ENCODE measurements around the gene GJA9. TPM values are rescaled to one million over a fixed set of nuclear protein-coding genes. Genes with fewer than 3 reads are reported as not detected.
A peak's percentile ranks its signal among the peaks of the same experiment; 100 is the strongest.

GJA9 gene
- total RNA-seq, 1 donor from 2014 or later: not detected

GRCh38 chr1:38859561-38860453 is 21.6 kb downstream of the GJA9 start, which contains the start of gene RRAGC:
Gene RRAGC (minus strand): TSS chr1:38859772. CDS start chr1:38859646, 126 bp downstream.
- TF ChIP-seq, protein P1, sequence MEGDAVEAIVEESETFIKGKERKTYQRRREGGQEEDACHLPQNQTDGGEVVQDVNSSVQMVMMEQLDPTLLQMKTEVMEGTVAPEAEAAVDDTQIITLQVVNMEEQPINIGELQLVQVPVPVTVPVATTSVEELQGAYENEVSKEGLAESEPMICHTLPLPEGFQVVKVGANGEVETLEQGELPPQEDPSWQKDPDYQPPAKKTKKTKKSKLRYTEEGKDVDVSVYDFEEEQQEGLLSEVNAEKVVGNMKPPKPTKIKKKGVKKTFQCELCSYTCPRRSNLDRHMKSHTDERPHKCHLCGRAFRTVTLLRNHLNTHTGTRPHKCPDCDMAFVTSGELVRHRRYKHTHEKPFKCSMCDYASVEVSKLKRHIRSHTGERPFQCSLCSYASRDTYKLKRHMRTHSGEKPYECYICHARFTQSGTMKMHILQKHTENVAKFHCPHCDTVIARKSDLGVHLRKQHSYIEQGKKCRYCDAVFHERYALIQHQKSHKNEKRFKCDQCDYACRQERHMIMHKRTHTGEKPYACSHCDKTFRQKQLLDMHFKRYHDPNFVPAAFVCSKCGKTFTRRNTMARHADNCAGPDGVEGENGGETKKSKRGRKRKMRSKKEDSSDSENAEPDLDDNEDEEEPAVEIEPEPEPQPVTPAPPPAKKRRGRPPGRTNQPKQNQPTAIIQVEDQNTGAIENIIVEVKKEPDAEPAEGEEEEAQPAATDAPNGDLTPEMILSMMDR (IDR thresholded peaks at IDR 0.05): no peak
- H3K27ac Mint-ChIP-seq: peak within 1 kb of the TSS; percentile 93
- H3K4me1 Mint-ChIP-seq: peaks cover 53% of the 10 kb centered on the region
- CTCF ChIA-PET: no interaction called here
- ATAC-seq (ENCODE audit: low read depth) (peak; percentile 91), DNase-seq (peak; percentile 96)
- intact Hi-C loops (cut with micrococcal nuclease): loop anchor here (1.0 to 10.0 kb wide), 9 partner anchors 13 to 1383 kb away; partner anchors contain the start of genes AKIRIN1, CDCA8, INPP5B and MYCBP
- POLR2A ChIA-PET: interaction anchor here (0.5 to 1.7 kb wide), 6 partner anchors 12 to 1052 kb away, joined by 3 to 11 read pairs (median 6); partner anchors contain the start of genes MYCBP and YRDC
- peak within 1 kb of the TSS; percentile 95 for H3K4me3 Mint-ChIP-seq
- H3K27me3 Mint-ChIP-seq: no peaks in the 10 kb centered on the region
- H3K36me3 Mint-ChIP-seq (ENCODE audit: low read depth): peaks cover 59% of the 10 kb centered on the region
- no peaks in the 10 kb centered on the region for H3K9me3 Mint-ChIP-seq

DNA sequence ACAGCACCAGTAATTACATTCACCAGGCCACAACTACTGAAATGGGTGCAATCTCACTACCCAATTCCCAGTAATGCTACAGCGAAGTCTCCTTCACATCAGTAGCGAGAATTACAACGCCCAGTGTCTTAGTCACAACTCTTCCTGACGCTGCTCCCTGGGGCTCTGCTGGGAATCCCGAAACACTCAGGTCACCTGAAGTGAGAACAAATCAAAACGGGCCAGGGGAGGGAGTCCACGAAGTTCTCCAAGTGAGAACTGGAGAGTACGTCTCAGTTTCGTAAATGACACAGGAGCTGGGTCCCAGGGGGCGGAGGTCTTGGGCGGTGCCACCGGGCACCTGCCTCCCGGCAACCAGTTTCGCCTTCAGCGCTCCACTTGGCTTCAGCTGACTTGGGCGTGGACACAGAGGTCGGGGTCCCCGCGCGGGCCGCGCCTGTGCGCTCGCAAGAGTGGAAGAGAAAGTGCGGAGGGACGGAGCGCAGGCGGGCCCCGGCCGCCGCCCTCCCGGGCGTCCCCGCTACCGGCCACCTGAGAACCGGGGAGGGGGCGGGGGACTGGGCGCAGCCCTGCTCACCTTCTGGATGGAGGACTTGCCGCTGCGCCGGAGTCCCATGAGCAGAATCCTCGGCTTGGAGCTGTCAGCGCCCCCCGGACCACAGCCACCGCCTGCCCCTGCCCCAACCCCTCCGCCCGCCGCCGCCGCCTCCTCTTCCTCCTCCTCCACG is 22.4 kb downstream of the GJA9 start:
- H3K4me3 Mint-ChIP-seq: peak overlapping the region; percentile 95
- TF ChIP-seq, protein P1 (IDR thresholded peaks at IDR 0.05): no peak
- CTCF ChIA-PET: no interaction called here
- H3K4me1 Mint-ChIP-seq: peaks cover 53% of the 10 kb centered on the region
- intact Hi-C loops (cut with micrococcal nuclease): loop anchor here (1.0 to 10.0 kb wide), 9 partner anchors 14 to 1382 kb away; partner anchors contain the start of genes AKIRIN1, CDCA8, INPP5B and MYCBP
- POLR2A ChIA-PET: interaction anchor here (0.5 to 1.7 kb wide), 6 partner anchors 11 to 1051 kb away, joined by 3 to 11 read pairs (median 6); partner anchors contain the start of genes MYCBP and YRDC
- H3K9me3 Mint-ChIP-seq: no peaks in the 10 kb centered on the region
- H3K36me3 Mint-ChIP-seq (ENCODE audit: low read depth): peaks cover 59% of the 10 kb centered on the region
- H3K27ac Mint-ChIP-seq: peak overlapping the region; percentile 93
- DNase-seq (peak; percentile 82), ATAC-seq (ENCODE audit: low read depth) (peak; percentile 54)
- H3K27me3 Mint-ChIP-seq: no peaks in the 10 kb centered on the region

DNA sequence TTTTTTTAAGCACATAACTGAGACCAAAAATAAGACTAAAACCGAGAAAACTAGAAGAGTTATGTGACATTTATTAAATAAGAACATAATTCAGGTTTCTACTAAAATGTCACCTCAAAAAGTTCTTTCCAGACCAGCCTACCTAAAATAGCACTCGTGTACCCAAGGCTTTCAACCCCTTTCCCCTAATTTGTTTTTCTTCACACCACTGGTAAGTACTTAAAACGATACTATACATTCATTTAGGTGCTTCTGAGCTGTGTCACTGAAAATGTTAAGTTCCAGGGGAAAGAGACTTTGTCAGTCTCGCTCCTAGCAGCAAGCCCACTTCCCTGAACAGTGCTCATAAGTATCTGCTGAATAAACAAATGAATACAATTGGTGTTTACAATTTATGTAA is 28.6 kb downstream of the GJA9 start:
- Mint-ChIP-seq H3K4me3 (no peak overlapping the region), H3K4me1 (peaks cover 36% of the 10 kb centered on the region), H3K27ac (peak overlapping the region; percentile 11), H3K9me3 (no peaks in the 10 kb centered on the region), H3K36me3 (ENCODE audit: low read depth) (peaks cover 70% of the 10 kb centered on the region), H3K27me3 (no peaks in the 10 kb centered on the region)
- DNase-seq (no peak), ATAC-seq (ENCODE audit: low read depth) (no peak)
- ChIA-PET CTCF (no interaction called here), POLR2A (no interaction called here)
- intact Hi-C loops (cut with micrococcal nuclease): loop anchor here (10.0 kb wide), 1 partner anchor 362 kb away; no protein-coding TSS in a partner anchor
- TF ChIP-seq, protein P1 (IDR thresholded peaks at IDR 0.05): no peak

DNA sequence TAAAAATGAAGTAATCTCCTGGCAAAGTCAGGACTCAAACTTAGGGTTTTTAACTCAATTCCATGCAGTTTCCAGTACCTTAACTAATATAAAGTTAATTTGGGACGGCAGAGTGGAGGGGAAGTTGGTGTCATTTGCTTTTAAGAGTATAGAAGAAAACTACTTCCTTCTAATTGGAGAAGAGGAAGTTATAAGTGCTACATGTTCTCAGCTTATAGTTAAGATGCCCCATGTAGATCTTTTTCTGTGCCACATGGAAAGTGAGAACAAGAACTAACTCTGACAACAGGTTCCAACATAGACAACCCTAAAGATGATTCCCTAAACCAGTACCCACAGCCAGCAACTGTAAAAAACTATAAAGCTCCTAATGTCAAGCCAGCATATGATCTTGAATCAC is 33.3 kb downstream of the GJA9 start:
- no peaks in the 10 kb centered on the region for H3K9me3 Mint-ChIP-seq
- no peak overlapping the region for H3K4me3 Mint-ChIP-seq
- no peak for DNase-seq
- H3K27me3 Mint-ChIP-seq: no peaks in the 10 kb centered on the region
- intact Hi-C loops (cut with micrococcal nuclease): no loop called here
- CTCF ChIA-PET: no interaction called here
- POLR2A ChIA-PET: interaction anchor here (0.7 to 1.2 kb wide), 2 partner anchors 11 to 143 kb away, joined by 3 to 8 read pairs; partner anchors contain the start of gene RRAGC
- peaks cover 78% of the 10 kb centered on the region for H3K36me3 Mint-ChIP-seq (ENCODE audit: low read depth)
- peak overlapping the region; percentile 67 for H3K27ac Mint-ChIP-seq
- H3K4me1 Mint-ChIP-seq: peaks cover 27% of the 10 kb centered on the region
- ATAC-seq (ENCODE audit: low read depth): peak; percentile 80
- TF ChIP-seq, protein P1 (IDR thresholded peaks at IDR 0.05): no peak
